WTC11 (cell line): Measurements from ENCODE around the gene AKAP13. TPM values are rescaled to one million over a fixed set of nuclear protein-coding genes. Genes with fewer than 3 reads are reported as not detected.

Experiments used
- ATAC-seq: fragments of 200-7000 bp; cut with Tn5 transposase; 2 replicates; pipeline ENCODE4 v1.10.0; 2021; ENCODE audit warnings: mild to moderate bottlenecking, moderate library complexity
- CTCF ChIA-PET: fragments of 300-600 bp; sonication (Branson Sonifier 250); formaldehyde crosslinking; loops from one replicate; lab custom pipeline; 2021; ENCODE audit warnings: antibody characterized with exemption; lab: Charles Lee
- POLR2A ChIA-PET: fragments of 350-600 bp; sonication (Branson Sonifier 250); formaldehyde crosslinking; loops from one replicate; lab custom pipeline; 2021; ENCODE audit warnings: antibody characterized with exemption; lab: Charles Lee
- DNase-seq: peaks from one replicate; pipeline ENCODE4 v3.0.0; 2021; ENCODE audit warnings: low spot score
- H3K27ac Mint-ChIP-seq: 2 replicates; pipeline ENCODE4 v1.8.0; 2021; ENCODE audit warnings: mixed read lengths
- H3K27me3 Mint-ChIP-seq: 2 replicates; pipeline ENCODE4 v1.8.0; 2021; ENCODE audit warnings: low read depth, mild to moderate bottlenecking, moderate library complexity, mixed read lengths
- H3K36me3 Mint-ChIP-seq: 2 replicates; pipeline ENCODE4 v1.8.0; 2021; ENCODE audit warnings: mixed read lengths
- H3K4me1 Mint-ChIP-seq: 2 replicates; pipeline ENCODE4 v1.8.0; 2022; ENCODE audit warnings: mixed read lengths
- H3K4me3 Mint-ChIP-seq: 2 replicates; pipeline ENCODE4 v1.8.0; 2021; ENCODE audit warnings: mild to moderate bottlenecking, moderate library complexity, mixed read lengths
- H3K9me3 Mint-ChIP-seq: 2 replicates; pipeline ENCODE4 v1.8.0; 2021; ENCODE audit warnings: mixed read lengths
- ATF6 ChIP-seq: sonication (generic); formaldehyde crosslinking; IDR thresholded peaks from 2 replicates; pipeline ENCODE4 v1.8.1; 2023; ENCODE audit warnings: mild to moderate bottlenecking, missing genetic modification reagents
- CBFB ChIP-seq: sonication (generic); formaldehyde crosslinking; IDR thresholded peaks from 2 replicates; pipeline ENCODE4 v1.8.1; 2022; ENCODE audit warnings: mild to moderate bottlenecking, low read depth, missing genetic modification reagents
- CREB1 ChIP-seq: sonication (generic); formaldehyde crosslinking; IDR thresholded peaks from 2 replicates; pipeline ENCODE4 v1.8.0; 2023; ENCODE audit warnings: mild to moderate bottlenecking, missing genetic modification reagents
- E2F5 ChIP-seq: sonication (generic); formaldehyde crosslinking; IDR thresholded peaks from 2 replicates; pipeline ENCODE4 v1.8.1; 2022; ENCODE audit warnings: mild to moderate bottlenecking, moderate library complexity, missing genetic modification reagents
- ELF4 ChIP-seq: sonication (generic); formaldehyde crosslinking; IDR thresholded peaks from 2 replicates; pipeline ENCODE4 v1.8.1; 2022; ENCODE audit warnings: low read depth, mild to moderate bottlenecking, moderate library complexity, missing genetic modification reagents
- ERG ChIP-seq: fragments of 250-450 bp; sonication (Bioruptor Pico); IDR thresholded peaks from 2 replicates; pipeline ENCODE4 v1.8.0; 2021; ENCODE audit warnings: mild to moderate bottlenecking
- ESRRA ChIP-seq: sonication (generic); formaldehyde crosslinking; IDR thresholded peaks from 2 replicates; pipeline ENCODE4 v1.8.1; 2022; ENCODE audit warnings: mild to moderate bottlenecking, missing genetic modification reagents, borderline replicate concordance
- ETV6 ChIP-seq: sonication (generic); formaldehyde crosslinking; IDR thresholded peaks from 2 replicates; pipeline ENCODE4 v1.8.1; 2022; ENCODE audit warnings: mild to moderate bottlenecking, missing genetic modification reagents
- GRHL2 ChIP-seq: fragments of 250-450 bp; sonication (Bioruptor Pico); IDR thresholded peaks from 2 replicates; pipeline ENCODE4 v1.8.0; 2022; ENCODE audit warnings: mild to moderate bottlenecking, moderate library complexity; ENCODE audit not compliant: insufficient replicate concordance, severe bottlenecking
- HMGXB4 ChIP-seq: sonication (generic); formaldehyde crosslinking; IDR thresholded peaks from 2 replicates; pipeline ENCODE4 v1.8.1; 2023; ENCODE audit warnings: mild to moderate bottlenecking, moderate library complexity, missing genetic modification reagents
- IRF1 ChIP-seq: sonication (generic); formaldehyde crosslinking; IDR thresholded peaks from 2 replicates; pipeline ENCODE4 v1.8.0; 2023; ENCODE audit warnings: missing genetic modification reagents
- JUN ChIP-seq: sonication (generic); formaldehyde crosslinking; IDR thresholded peaks from 2 replicates; pipeline ENCODE4 v1.8.0; 2023; ENCODE audit warnings: mild to moderate bottlenecking, missing genetic modification reagents
- MYBL2 ChIP-seq: sonication (generic); formaldehyde crosslinking; IDR thresholded peaks from 2 replicates; pipeline ENCODE4 v1.8.1; 2023; ENCODE audit warnings: mild to moderate bottlenecking, moderate library complexity, missing genetic modification reagents
- NFE2L1 ChIP-seq: sonication (generic); formaldehyde crosslinking; IDR thresholded peaks from 2 replicates; pipeline ENCODE4 v1.8.1; 2023; ENCODE audit warnings: missing genetic modification reagents
- NFYB ChIP-seq: sonication (generic); formaldehyde crosslinking; conservative IDR thresholded peaks from 2 replicates; pipeline ENCODE4 v1.8.0; 2022; ENCODE audit warnings: low read depth, missing genetic modification reagents
- NR1H2 ChIP-seq: sonication (generic); formaldehyde crosslinking; IDR thresholded peaks from 2 replicates; pipeline ENCODE4 v1.9.0; 2021; ENCODE audit warnings: mild to moderate bottlenecking, moderate library complexity, missing genetic modification reagents
- TEAD4 ChIP-seq: sonication (generic); formaldehyde crosslinking; IDR thresholded peaks from 2 replicates; pipeline ENCODE4 v1.8.0; 2022; ENCODE audit warnings: mild to moderate bottlenecking, missing genetic modification reagents
- USF1 ChIP-seq: sonication (generic); formaldehyde crosslinking; IDR thresholded peaks from 2 replicates; pipeline ENCODE4 v1.8.0; 2022; ENCODE audit warnings: mild to moderate bottlenecking, missing genetic modification reagents
- USF2 ChIP-seq: sonication (generic); formaldehyde crosslinking; IDR thresholded peaks from 2 replicates; pipeline ENCODE4 v1.8.1; 2023; ENCODE audit warnings: mild to moderate bottlenecking, missing genetic modification reagents, moderate library complexity
- ZBTB43 ChIP-seq: sonication (generic); formaldehyde crosslinking; IDR thresholded peaks from 2 replicates; pipeline ENCODE4 v1.8.1; 2023; ENCODE audit warnings: mild to moderate bottlenecking, missing genetic modification reagents
- ZMAT4 ChIP-seq: fragments of 250-450 bp; sonication (Bioruptor Pico); IDR thresholded peaks from 2 replicates; pipeline ENCODE4 v1.9.0; 2021; ENCODE audit warnings: mild to moderate bottlenecking
- ZNF138 ChIP-seq: sonication (generic); formaldehyde crosslinking; conservative IDR thresholded peaks from 2 replicates; pipeline ENCODE4 v1.8.1; 2022; ENCODE audit warnings: mild to moderate bottlenecking, moderate library complexity, missing genetic modification reagents
- ZNF263 ChIP-seq: sonication (generic); formaldehyde crosslinking; IDR thresholded peaks from 2 replicates; pipeline ENCODE4 v1.8.1; 2022; ENCODE audit warnings: low read depth, mild to moderate bottlenecking, moderate library complexity, missing genetic modification reagents
- total RNA-seq: library from RNA; stranded (reverse); gene quantifications from 3 replicates; pipeline ENCODE4 v1.2.3, GENCODE V29; 2021

The AKAP13 gene
- total RNA-seq, 1 experiment from 2014 or later, result 50.3 TPM

GRCh38 chr15:85672332-85673084, 292.1 kb downstream of the AKAP13 start:
- ATAC-seq (no peak), DNase-seq (no peak)
- H3K27ac Mint-ChIP-seq, result no peak overlapping the region; the same call in 1 of the 2 replicates
- CTCF ChIA-PET, result interaction anchor here (0.6 kb wide), 1 partner anchor 170 kb away, joined by 4 read pairs; no protein-coding TSS in a partner anchor
- no peaks in the 10 kb centered on the region for H3K4me1 Mint-ChIP-seq
- no peaks in the 10 kb centered on the region for H3K9me3 Mint-ChIP-seq
- no peaks in the 10 kb centered on the region for H3K27me3 Mint-ChIP-seq
- H3K4me3 Mint-ChIP-seq, result no peak overlapping the region
- TF ChIP-seq ZMAT4 (CRISPR knock-in tag) (no peak), NFE2L1 (CRISPR knock-in tag) (no peak), ATF6 (CRISPR knock-in tag) (no peak), ZBTB43 (no peak), USF1 (CRISPR knock-in tag) (no peak), ELF4 (CRISPR knock-in tag) (no peak), MYBL2 (no peak), ETV6 (no peak), ZNF263 (CRISPR knock-in tag) (no peak), JUN (CRISPR knock-in tag) (no peak), TEAD4 (CRISPR knock-in tag) (no peak), USF2 (CRISPR knock-in tag) (no peak), ZNF138 (CRISPR knock-in tag) (no peak), CREB1 (CRISPR knock-in tag) (no peak), E2F5 (no peak), GRHL2 (no peak), NFYB (CRISPR knock-in tag) (no peak)
- POLR2A ChIA-PET, result no interaction called here
- H3K36me3 Mint-ChIP-seq, result peaks cover 15% of the 10 kb centered on the region

- TF ChIP-seq E2F5, result no peak
- no peak for TF ChIP-seq ESRRA
- no peak for TF ChIP-seq CBFB (CRISPR knock-in tag)
- TF ChIP-seq HMGXB4 (CRISPR knock-in tag), result no peak
- no peak for TF ChIP-seq NFE2L1 (CRISPR knock-in tag)
- TF ChIP-seq IRF1 (CRISPR knock-in tag), result no peak
- TF ChIP-seq ERG (CRISPR knock-in tag), result no peak
- TF ChIP-seq NR1H2 (CRISPR knock-in tag), result no peak
- no peak for TF ChIP-seq ZNF263 (CRISPR knock-in tag)
- TF ChIP-seq, all 79 proteins: peak for 0
- Mint-ChIP-seq H3K9me3 (no peaks in the 10 kb centered on the region), H3K27me3 (no peaks in the 10 kb centered on the region), H3K4me3 (no peak overlapping the region), H3K27ac (no peak overlapping the region; the same call in 1 of the 2 replicates), H3K4me1 (no peaks in the 10 kb centered on the region), H3K36me3 (peaks cover 9% of the 10 kb centered on the region)
- no peak for ATAC-seq
- DNase-seq, result no peak
- ChIA-PET CTCF (no interaction called here), POLR2A (interaction anchor here (0.7 kb wide), 1 partner anchor 23 kb away, joined by 13 read pairs; no protein-coding TSS in a partner anchor)
These were observed 292.9 kb downstream of the AKAP13 start for GRCh38 chr15:85673326-85673725.
